HG02678 (cell line): ENCODE measurements around the gene DSCAML1.

Experiments used
- ATAC-seq: cut with Tn5 transposase; IDR thresholded peaks from one replicate; pipeline ENCODE4 v1.9.1; 2021; ENCODE audit warnings: mild to moderate bottlenecking, moderate library complexity; ENCODE audit not compliant: unreplicated experiment

The DSCAML1 gene

DNA sequence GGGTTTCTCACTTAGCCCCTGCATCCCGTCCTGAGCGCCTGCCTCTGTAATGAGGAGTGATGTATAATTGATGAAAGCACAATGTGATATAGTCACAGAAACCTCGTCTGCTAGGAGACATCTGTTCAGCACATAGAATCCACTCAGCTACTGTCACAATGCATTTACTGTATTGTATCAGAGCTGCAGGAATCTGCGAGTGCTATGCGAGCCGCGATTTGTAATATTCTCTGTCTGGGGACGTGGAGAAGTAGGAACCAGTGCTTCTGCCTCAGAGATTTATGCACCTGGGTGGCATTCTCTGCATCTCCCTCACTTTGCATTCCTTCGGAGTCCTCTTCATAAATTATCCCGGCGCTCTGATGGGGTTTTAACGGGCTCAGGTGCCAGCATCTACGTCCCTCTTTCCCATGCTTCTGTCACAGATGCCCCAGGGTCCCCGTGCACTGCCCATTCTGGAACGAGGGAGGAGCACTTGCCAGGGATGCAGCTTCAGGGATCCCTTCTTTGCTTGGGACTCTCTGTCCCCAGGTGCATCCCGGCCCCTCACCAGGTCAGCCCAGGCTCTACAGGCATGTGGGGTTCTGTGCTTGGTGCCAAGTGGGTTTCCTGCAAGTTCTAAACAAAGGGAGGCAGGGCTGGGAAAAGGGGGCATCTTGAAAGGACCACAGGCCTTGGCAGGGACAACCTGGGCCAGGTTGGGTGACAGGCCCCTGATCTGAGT, 205.5 kb downstream of the DSCAML1 start:
- no peak for ATAC-seq

DNA sequence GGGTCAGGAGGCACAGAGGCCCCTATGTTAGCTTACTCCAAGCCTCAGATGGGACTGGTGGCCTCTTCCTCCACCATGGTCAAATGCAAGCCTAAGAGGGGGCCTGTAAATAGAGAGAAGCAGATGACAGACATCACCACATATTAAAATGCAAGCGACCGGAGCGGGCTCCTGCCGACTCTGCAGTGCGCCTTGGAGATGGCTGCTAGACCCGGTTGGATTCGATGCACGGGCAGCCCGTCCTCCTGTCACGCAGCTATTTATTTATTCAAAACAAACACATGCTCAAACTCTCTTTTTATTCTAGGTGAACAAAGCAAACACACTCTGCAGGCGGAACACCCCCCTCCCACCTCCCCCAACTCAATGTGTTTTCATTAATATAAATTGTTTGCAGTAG, 208.0 kb downstream of the DSCAML1 start:
- no peak for ATAC-seq

DNA sequence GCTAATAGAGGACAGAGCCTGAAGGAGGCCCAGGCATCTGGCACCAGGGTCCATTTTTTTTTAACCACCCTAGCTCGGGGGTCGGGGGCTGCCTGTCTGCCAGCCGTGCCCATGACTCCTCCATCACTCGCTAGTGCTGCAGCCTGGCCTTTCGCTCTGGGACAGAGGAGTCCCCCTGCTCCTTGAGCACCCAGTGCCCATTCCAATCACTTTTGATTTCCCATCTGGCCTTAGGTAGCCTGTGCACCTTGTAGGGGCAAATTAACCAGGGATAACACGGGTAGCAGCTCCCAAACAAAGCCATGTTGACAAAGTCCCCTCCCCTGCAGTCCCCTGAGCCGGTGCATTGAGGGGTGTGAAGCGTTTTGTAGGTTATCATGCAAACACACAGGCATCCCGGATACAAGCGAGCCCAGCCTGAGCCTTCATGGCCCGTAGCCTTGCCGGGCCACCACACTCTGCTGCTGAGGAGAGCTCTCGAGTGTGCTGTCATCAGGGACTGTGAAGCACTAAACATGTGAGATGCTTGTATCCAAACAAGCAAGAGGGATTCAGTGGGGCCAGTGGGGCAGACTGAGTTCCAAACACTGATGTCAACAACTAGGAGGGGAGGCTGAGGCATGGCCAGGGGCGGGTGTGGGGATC, 208.7 kb downstream of the DSCAML1 start:
- no peak for ATAC-seq

DNA sequence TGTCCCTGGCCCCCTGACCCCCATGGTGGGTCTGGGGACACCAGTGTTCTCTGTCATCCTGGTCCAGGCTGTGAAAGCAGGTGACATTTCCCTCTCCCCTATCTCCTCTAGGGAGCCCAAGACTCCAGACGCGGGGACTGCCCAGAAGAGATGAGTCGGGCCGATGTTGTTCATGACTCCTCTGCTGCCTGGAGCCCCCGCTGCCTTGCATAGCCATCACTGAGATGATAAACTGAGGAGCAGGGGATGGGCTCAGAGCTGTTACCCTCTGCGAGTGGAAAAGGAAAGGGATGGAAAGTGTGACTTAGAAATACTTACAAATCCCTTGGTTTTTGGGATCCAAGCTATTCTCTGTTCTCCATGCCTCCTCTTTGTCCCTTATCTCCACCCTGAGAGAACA, 209.6 kb downstream of the DSCAML1 start:
- no peak for ATAC-seq

GRCh38 chr11:117586392-117586791, 210.6 kb downstream of the DSCAML1 start:
- ATAC-seq: no peak

GRCh38 chr11:117585631-117586030, 211.4 kb downstream of the DSCAML1 start:
- ATAC-seq: no peak

DNA sequence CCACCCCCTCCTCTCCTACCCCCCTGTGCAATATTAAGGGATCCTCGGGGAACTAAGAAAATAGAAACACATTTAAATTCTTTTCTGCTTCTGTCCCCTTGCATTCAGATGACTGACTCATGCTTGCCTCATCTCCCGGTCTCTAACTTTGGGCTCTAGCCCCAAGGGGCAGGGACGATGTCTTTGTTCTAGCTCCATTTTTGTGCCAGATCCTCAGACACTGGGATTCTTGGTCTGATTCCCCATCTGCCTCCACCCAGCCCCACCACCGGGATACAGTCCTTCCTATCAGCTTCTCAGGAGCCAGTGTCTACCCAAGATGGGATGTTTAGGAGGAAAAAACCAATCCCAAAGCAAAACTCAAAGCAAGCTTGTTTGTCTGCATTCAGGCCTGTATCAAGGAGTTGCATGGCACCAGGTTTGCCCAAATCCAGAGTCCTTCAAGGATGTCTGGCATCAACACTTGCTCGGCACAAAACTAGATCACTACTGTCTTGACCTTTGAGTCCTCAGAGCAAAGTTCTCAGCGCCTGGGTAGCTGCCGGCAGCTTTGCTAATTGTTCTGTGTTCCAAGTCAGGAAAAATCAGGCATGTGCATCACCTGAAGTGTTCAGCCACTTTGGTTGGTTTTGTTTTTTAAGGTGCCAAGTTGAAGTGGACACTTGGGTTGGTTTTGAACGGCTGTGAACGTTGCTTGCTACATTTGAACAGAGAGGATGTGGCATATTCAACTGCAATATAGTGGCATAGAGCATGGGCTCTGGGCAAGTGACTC, 212.8 kb downstream of the DSCAML1 start:
- no peak for ATAC-seq

- ATAC-seq: no peak
These were observed 213.8 kb downstream of the DSCAML1 start for GRCh38 chr11:117583063-117583801.

DNA sequence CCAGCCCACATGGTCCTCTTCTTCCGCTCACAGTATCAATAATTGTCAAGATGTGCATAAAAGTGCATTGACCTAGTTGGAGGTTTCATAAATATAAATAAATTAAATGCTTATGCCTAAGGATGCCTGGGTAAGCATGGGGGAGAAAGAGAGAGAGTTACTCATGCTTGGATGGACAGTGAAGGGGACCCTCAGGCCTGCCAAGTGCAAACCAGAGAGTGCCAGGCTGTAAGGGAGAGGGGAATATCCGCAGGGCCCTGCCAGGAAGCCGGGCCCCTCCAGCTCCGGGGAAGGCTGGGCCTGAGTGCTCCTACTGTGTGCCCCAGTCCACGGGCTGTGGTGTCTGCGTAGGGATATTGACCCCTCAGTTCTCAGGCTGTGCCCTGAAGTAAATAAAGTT, 214.6 kb downstream of the DSCAML1 start:
- no peak for ATAC-seq

GRCh38 chr11:117580866-117581265, 216.2 kb downstream of the DSCAML1 start:
- no peak for ATAC-seq

GRCh38 chr11:117579161-117579560, 217.9 kb downstream of the DSCAML1 start:
- no peak for ATAC-seq

DNA sequence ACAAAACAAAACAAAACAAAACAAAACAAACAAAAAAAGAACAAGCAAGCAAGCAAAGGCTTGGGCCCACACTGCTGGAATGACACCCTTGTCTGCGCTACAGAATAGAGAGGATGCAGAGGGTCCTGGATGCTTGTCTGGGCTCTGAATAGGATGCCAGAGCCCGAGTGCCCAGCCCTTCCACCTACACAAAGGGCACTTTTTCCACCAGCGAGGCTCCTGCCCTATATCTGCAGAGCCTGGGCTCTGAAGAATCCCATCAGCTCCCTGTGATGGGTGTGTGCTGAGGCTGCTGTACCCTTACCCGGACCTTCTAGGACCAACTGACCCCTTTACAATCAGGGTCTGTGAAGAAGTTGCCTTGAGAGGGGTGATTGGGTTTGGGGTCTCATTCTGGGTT, 221.2 kb downstream of the DSCAML1 start:
- no peak for ATAC-seq

DNA sequence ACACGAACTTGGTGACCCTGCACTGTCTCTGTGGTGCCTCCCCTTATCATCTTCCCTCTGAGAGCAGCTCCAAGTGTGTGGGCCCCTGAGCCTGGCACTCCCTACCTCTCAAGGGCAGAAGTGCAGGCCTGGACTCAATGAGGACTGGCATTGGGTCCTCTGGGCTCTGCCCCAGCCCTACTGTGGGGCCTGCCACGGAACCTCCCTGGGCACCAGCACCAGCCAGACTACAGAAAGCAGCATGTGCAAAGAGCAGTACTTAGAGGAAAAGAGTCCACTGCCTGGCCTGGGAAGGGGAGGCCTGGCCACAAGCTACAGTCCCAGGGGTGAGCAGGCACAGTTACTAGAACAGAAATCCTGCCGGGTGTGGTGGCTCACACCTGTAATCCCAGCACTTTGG, 222.5 kb downstream of the DSCAML1 start:
- ATAC-seq: no peak

DNA sequence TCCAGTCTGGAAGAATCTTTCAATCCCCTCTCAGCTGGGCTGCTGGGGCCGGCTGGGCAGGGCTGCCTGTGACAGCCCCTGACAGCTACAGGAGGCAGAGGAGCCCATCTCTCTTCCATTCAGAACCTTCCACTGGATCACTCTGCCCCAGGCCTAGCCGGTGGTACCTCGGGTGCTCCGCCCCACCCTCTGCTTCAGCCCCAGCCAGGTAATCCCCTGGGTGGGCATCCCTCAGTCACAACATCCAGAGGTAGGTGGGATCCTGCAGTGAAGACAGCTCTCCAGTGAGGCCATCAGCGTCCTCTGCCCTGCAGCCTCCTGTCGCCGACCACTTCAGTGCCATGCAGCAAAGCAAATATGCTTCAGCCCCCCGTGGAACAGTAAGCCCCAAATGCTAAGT, 223.7 kb downstream of the DSCAML1 start:
- no peak for ATAC-seq

- ATAC-seq: no peak
These were observed 224.3 kb downstream of the DSCAML1 start for GRCh38 chr11:117572671-117573070.

DNA sequence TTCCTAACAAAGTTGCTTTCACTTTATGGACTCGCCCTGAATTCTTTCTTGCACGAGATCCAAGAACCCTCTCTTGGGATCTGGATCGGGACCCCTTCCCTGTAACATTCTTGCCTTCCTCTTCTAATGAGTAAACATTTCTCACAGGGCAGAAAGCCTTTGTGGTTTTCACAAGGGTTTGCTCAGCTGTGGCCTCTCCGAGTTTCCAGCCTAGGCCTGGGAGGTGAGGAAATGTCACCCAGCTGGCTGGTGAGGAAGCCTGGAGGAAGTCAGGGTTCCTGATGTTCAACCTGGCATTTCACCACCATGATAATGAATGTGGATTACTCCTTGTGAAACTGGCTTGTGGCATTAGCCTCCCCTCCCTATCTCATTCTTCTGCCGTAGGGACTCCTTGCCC, 224.9 kb downstream of the DSCAML1 start:
- ATAC-seq: no peak

- no peak for ATAC-seq
These were observed 226.3 kb downstream of the DSCAML1 start for GRCh38 chr11:117570701-117571100.

- ATAC-seq: no peak
These were observed 227.1 kb downstream of the DSCAML1 start for GRCh38 chr11:117569911-117570310.

DNA sequence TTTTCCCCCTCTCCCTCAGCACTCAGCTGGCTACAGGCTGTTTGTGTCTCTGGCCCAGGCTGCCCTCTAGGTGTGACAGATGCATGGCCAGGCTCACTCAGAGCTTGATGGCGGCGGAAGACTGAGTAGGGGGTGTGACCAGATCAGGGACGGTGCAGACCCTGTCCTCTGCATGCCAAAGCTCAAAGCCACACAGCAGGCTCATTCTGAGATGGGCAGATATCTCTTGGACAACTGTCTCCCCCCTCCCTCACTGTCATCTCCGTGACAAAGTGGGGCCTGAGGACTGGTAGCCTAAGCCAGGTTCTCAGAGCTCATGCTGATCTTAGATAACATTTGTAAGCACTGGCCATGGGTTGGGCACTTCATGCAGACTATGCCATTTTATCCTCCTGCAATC, 231.3 kb downstream of the DSCAML1 start:
- no peak for ATAC-seq

DNA sequence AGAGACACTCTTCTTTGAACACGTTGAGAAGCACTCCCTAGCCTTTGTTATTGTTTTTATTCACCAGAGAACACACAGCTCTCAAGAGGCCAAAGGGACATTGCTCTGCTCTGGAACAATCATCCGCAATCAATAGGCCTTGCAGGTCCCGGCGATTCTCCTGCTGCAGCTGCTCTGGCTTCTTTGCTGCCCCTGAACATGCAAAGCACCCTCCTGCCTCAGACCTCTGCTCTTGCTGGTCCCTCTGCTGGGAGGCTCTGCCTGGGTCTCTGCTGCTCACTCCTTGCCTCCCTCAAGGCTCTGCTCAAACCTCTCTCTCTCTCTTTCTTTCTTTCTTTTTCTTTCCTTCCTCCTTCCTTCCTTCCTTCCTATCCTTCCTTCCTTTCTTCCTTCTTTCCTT, 232.7 kb downstream of the DSCAML1 start:
- ATAC-seq: no peak

- no peak for ATAC-seq
These were observed 233.5 kb downstream of the DSCAML1 start for GRCh38 chr11:117563556-117563955.
